GM12878 (cell line): ENCODE results near the gene TTLL12. TPM values are rescaled to one million over a fixed set of nuclear protein-coding genes. Genes with fewer than 3 reads are reported as not detected.

ENCODE experiments used
- ATAC-seq: fragments of 200-7000 bp; cut with Tn5 transposase; 3 replicates; pipeline ENCODE4 v1.9.1; 2020; ENCODE audit warnings: mild to moderate bottlenecking, moderate library complexity
- BruUV-seq: library from RNA; stranded (reverse); fragments of 400-500 nt; replicated peaks from 2 replicates; lab custom pipeline; 2021; lab: Mats Ljungman, UMichigan
- CTCF ChIA-PET: fragments of 300-600 bp; sonication (Branson Sonifier 250); formaldehyde crosslinking; extraction: SDS; loops from one replicate; lab custom pipeline; 2021; ENCODE audit warnings: inconsistent platforms; lab: Yijun Ruan, JAX
- POLR2A ChIA-PET: fragments of 350-600 bp; formaldehyde crosslinking; extraction: SDS; loops from one replicate; lab custom pipeline; 2021; ENCODE audit warnings: inconsistent platforms; lab: Charles Lee
- RAD21 ChIA-PET: fragments of 300-600 bp; sonication (Branson Sonifier 250); formaldehyde crosslinking; loops from one replicate; lab custom pipeline; 2023; ENCODE audit warnings: antibody characterized with exemption; ENCODE audit not compliant: unreplicated experiment; lab: Charles Lee
- SMC1A ChIA-PET: fragments of 300-600 bp; sonication (Branson Sonifier 250); formaldehyde crosslinking; loops from one replicate; lab custom pipeline; 2023; ENCODE audit not compliant: unreplicated experiment, uncharacterized antibody; lab: Charles Lee
- DNase-seq: peaks from one replicate; pipeline ENCODE4 v3.0.0-alpha.2; 2011; ENCODE audit warnings: low read depth, low spot score
- FAIRE-seq: peaks from 3 replicates; lab custom pipeline; 2011; peaks lifted over from hg19 to GRCh38; lab: Jason Lieb, UNC
- H2AFZ ChIP-seq: 2 replicates; pipeline ENCODE4 v1.6.0; 2011; ENCODE audit warnings: low read depth, low read length, control low read depth; ENCODE audit not compliant: control insufficient read depth
- H3K27ac ChIP-seq: 2 replicates; pipeline ENCODE4 v1.5.1; 2011; ENCODE audit warnings: control low read depth; ENCODE audit not compliant: control insufficient read depth, insufficient read depth
- H3K27me3 ChIP-seq, 2 experiments: replicated peaks in 1 of 2; 2 replicates each; pipeline versions ENCODE4 v1.6.0 to v1.6.1; 2011; ENCODE audit warnings: low read length in 1 of 2; ENCODE audit not compliant: control insufficient read depth in 2 of 2, insufficient read depth in 2 of 2
- H3K36me3 ChIP-seq, 2 experiments: 2 replicates each; pipeline ENCODE4 v1.5.1; 2011; ENCODE audit warnings: low read length in 1 of 2; ENCODE audit not compliant: control insufficient read depth in 2 of 2, insufficient read depth in 2 of 2
- H3K4me1 ChIP-seq: 2 replicates; pipeline ENCODE4 v1.6.1; 2011; ENCODE audit warnings: mild to moderate bottlenecking, low read length, moderate library complexity, mixed read lengths; ENCODE audit not compliant: control insufficient read depth, insufficient read depth
- H3K4me2 ChIP-seq: 2 replicates; pipeline ENCODE4 v1.6.0; 2011; ENCODE audit warnings: control low read depth; ENCODE audit not compliant: control insufficient read depth, insufficient read depth
- H3K4me3 ChIP-seq: fragments of 200-600 bp; sonication (generic); 2 replicates; pipeline ENCODE4 v1.5.1; 2016
- H3K79me2 ChIP-seq: 2 replicates; pipeline ENCODE4 v1.6.0; 2011; ENCODE audit warnings: low read length; ENCODE audit not compliant: control insufficient read depth, insufficient read depth
- H3K9ac ChIP-seq: 2 replicates; pipeline ENCODE4 v1.8.0; 2011; ENCODE audit warnings: low read length, control low read depth, mixed read lengths; ENCODE audit not compliant: control insufficient read depth, insufficient read depth
- H3K9me3 ChIP-seq: replicated peaks from 3 replicates; pipeline ENCODE4 v1.5.1; 2011; ENCODE audit warnings: mild to moderate bottlenecking, low read length; ENCODE audit not compliant: control insufficient read depth, insufficient read depth
- H4K20me1 ChIP-seq: 2 replicates; pipeline ENCODE4 v1.6.0; 2011; ENCODE audit not compliant: control insufficient read depth, insufficient read depth
- ATF7 ChIP-seq: fragments of 450-650 bp; IDR thresholded peaks from 2 replicates; pipeline ENCODE4 v1.6.1; 2016; ENCODE audit warnings: low read depth, mild to moderate bottlenecking
- CBX5 ChIP-seq: sonication (generic); IDR thresholded peaks from 2 replicates; pipeline ENCODE4 v1.6.1; 2016; ENCODE audit warnings: low read depth, moderate library complexity, mild to moderate bottlenecking, inconsistent platforms
- DPF2 ChIP-seq: fragments of 450-650 bp; IDR thresholded peaks from 2 replicates; pipeline ENCODE4 v1.6.1; 2017; ENCODE audit warnings: mild to moderate bottlenecking
- EGR1 ChIP-seq, 2 experiments: IDR thresholded peaks; 1 replicate in 1 of 2; 2 replicates in 1 of 2; pipeline ENCODE4 v1.6.1; 2011 to 2012; ENCODE audit warnings: low read depth in 2 of 2, low read length in 2 of 2, borderline replicate concordance in 1 of 2, mild to moderate bottlenecking in 1 of 2, moderate library complexity in 1 of 2
- EP300 ChIP-seq, 2 experiments: fragments of 150-350 bp in 1 of 2; IDR thresholded peaks; 2 replicates each; pipeline ENCODE4 v1.6.1; 2011 to 2012; ENCODE audit warnings: low read depth in 2 of 2, low read length in 2 of 2, borderline replicate concordance in 1 of 2, improper control_type of control experiment in 1 of 2, inconsistent platforms in 1 of 2; ENCODE audit not compliant: control insufficient read depth in 1 of 2
- IKZF2 ChIP-seq, 2 experiments: fragments of 450-650 bp; IDR thresholded peaks; 2 replicates each; pipeline ENCODE4 v1.6.1; 2017; ENCODE audit warnings: mild to moderate bottlenecking in 2 of 2, moderate library complexity in 2 of 2
- IRF4 ChIP-seq: IDR thresholded peaks from 2 replicates; pipeline ENCODE4 v1.6.1; 2011; ENCODE audit warnings: low read depth, low read length
- MEF2B ChIP-seq: fragments of 450-650 bp; IDR thresholded peaks from 2 replicates; pipeline ENCODE4 v1.6.1; 2018; ENCODE audit warnings: mild to moderate bottlenecking, moderate library complexity; ENCODE audit not compliant: partially characterized antibody, poor library complexity, severe bottlenecking
- MLLT1 ChIP-seq: fragments of 450-650 bp; IDR thresholded peaks from 2 replicates; pipeline ENCODE4 v1.6.1; 2016; ENCODE audit warnings: mild to moderate bottlenecking
- MTA2 ChIP-seq: fragments of 450-650 bp; IDR thresholded peaks from 2 replicates; pipeline ENCODE4 v1.6.1; 2016; ENCODE audit warnings: low read depth, mild to moderate bottlenecking, moderate library complexity
- MXI1 ChIP-seq: fragments of 150-350 bp; IDR thresholded peaks from 2 replicates; pipeline ENCODE4 v1.6.1; 2011; ENCODE audit warnings: low read depth, mild to moderate bottlenecking, inconsistent platforms, low read length, improper control_type of control experiment
- MYB ChIP-seq: fragments of 150-350 bp; IDR thresholded peaks from 2 replicates; pipeline ENCODE4 v1.6.1; 2014; ENCODE audit warnings: mild to moderate bottlenecking, low read depth, low read length, borderline replicate concordance
- NFXL1 ChIP-seq: fragments of 450-650 bp; IDR thresholded peaks from 2 replicates; pipeline ENCODE4 v1.6.1; 2017; ENCODE audit warnings: antibody characterized with exemption, mild to moderate bottlenecking, borderline replicate concordance
- NR2C1 ChIP-seq: fragments of 450-650 bp; IDR thresholded peaks from 2 replicates; pipeline ENCODE4 v1.6.1; 2017; ENCODE audit warnings: antibody characterized with exemption, mild to moderate bottlenecking, moderate library complexity
- RELA ChIP-seq: fragments of 450-650 bp; IDR thresholded peaks from 2 replicates; pipeline ENCODE4 v1.8.0; 2014; ENCODE audit warnings: borderline replicate concordance; ENCODE audit not compliant: partially characterized antibody
- RUNX3 ChIP-seq: IDR thresholded peaks from 2 replicates; pipeline ENCODE4 v1.6.1; 2012; ENCODE audit warnings: low read length, inconsistent platforms
- SMAD5 ChIP-seq: IDR thresholded peaks from 2 replicates; pipeline ENCODE4 v1.6.1; 2016; ENCODE audit warnings: antibody characterized with exemption, low read depth
- WRNIP1 ChIP-seq: IDR thresholded peaks from 2 replicates; pipeline ENCODE4 v1.6.1; 2011; ENCODE audit warnings: low read depth, low read length, improper control_type of control experiment, borderline replicate concordance
- ZBED1 ChIP-seq: IDR thresholded peaks from 2 replicates; pipeline ENCODE4 v1.6.1; 2016; ENCODE audit warnings: borderline replicate concordance
- ZNF384 ChIP-seq: IDR thresholded peaks from 2 replicates; pipeline ENCODE4 v1.6.1; 2012; ENCODE audit warnings: low read depth, mild to moderate bottlenecking, low read length, improper control_type of control experiment, borderline replicate concordance
- WGBS: methylation state at CpG from one replicate; pipeline ENCODE4 v1.1.6; 2016; ENCODE audit warnings: low lambda C conversion rate; ENCODE audit not compliant: insufficient replicate concordance, insufficient coverage; ENCODE audit errors: missing lambda C conversion rate; 5-methylcytosine and 5-hydroxymethylcytosine counted together
- in situ Hi-C: fragments of 300-500 bp; cut with MboI; formaldehyde crosslinking; loops from 9 replicates; pipeline ENCODE4 v1.14.3; 2018; ENCODE audit warnings: mixed read lengths
- intact Hi-C: fragments of 100-400 bp; cut with micrococcal nuclease; formaldehyde crosslinking; loops from one replicate; pipeline ENCODE4 v1.14.2; 2022; ENCODE audit not compliant: unreplicated experiment
- polyA plus RNA-seq, 11 experiments: library from polyadenylated mRNA; depleted of rRNA in 4 of 11; unstranded in 6 of 11; stranded (reverse) in 5 of 11; fragments of >200 nt; fragmentation: Nextera tagmentation in 4 of 11; fragmentation: Illumina TruSeq in 1 of 11; extraction: Ambion mirVana in 4 of 11; extraction: Trizol in 1 of 11; gene quantifications; 1 replicate in 1 of 11; 2 replicates in 10 of 11; pipeline versions ENCODE4 v1.2.1 to v1.2.3, GENCODE V29; 2011 to 2016; ENCODE audit warnings: inconsistent platforms in 2 of 11, missing spikeins in 2 of 11, low read depth in 1 of 11
- total RNA-seq, 4 experiments: library from RNA; depleted of rRNA in 3 of 4; stranded (reverse); fragments of >200 nt in 3 of 4; fragmentation: Illumina TruSeq in 1 of 4; extraction: Trizol in 1 of 4; gene quantifications; 2 replicates each; pipeline versions ENCODE4 v1.2.1 to v1.2.3, GENCODE V29; 2013 to 2021

TTLL12 gene
- total and polyA plus RNA-seq, 10 of the 15 experiments (the other 5 are each of a cell fraction or from before 2014, with no cell fraction given), result 1.00 to 89.8 (median 38.5) TPM

- Histone ChIP-seq H3K4me2 (peak overlapping the region; percentile 76), H3K9me3 (no peaks in the 10 kb centered on the region), H3K36me3 (no peaks in the 10 kb centered on the region), H3K4me3 (no peak overlapping the region), H3K9ac (no peak overlapping the region; the same call in 1 of the 2 replicates), H3K27me3 (peaks cover 0 to 3% of the 10 kb centered on the region in 2 experiments; a peak in 1 of 4 replicates), H3K4me1 (peaks cover 41% of the 10 kb centered on the region), H3K79me2 (no peaks in the 10 kb centered on the region), H3K27ac (no peak overlapping the region), H2AFZ (peak overlapping the region; percentile 70), H4K20me1 (no peaks in the 10 kb centered on the region)
- FAIRE-seq (peak; percentile 83), ATAC-seq (peak; percentile 77), DNase-seq (peak; percentile 58)
- in situ Hi-C loops, result no loop called here
- 0% methylated on average over 7 of the region's 7 CpGs for WGBS
- intact Hi-C loops, result no loop called here
- SMC1A ChIA-PET, result interaction anchor here (0.6 to 1.1 kb wide), 2 partner anchors 8 to 26 kb away, joined by 3 read pairs; no protein-coding TSS in a partner anchor
- POLR2A ChIA-PET, result no interaction called here
- BruUV-seq, result no TSS peak
- RAD21 ChIA-PET, result no interaction called here
- CTCF ChIA-PET, result no interaction called here
- TF ChIP-seq WRNIP1, result no peak
- TF ChIP-seq RELA, result no peak
- TF ChIP-seq ATF7, result peak; percentile 57; the same call in 1 of the 2 replicates
- TF ChIP-seq MEF2B, result peak; percentile 89
- TF ChIP-seq RUNX3, result peak; percentile 29; the same call in 1 of the 2 replicates
- TF ChIP-seq NFXL1, result no peak
- peak; percentile 62 for TF ChIP-seq ZNF384
- no peak for TF ChIP-seq NR2C1
- TF ChIP-seq IKZF2 (IDR thresholded peaks at IDR 0.05), result peak; percentile 17 to 21; a peak in 1 of 4 replicates
- peak in 1 of 2 experiments; percentile 15; a peak in 1 of 3 replicates for TF ChIP-seq EGR1 (IDR thresholded peaks at IDR 0.05; ENCODE audit: borderline replicate concordance in 1 of 2, low read depth in 2 of 2, low read length in 2 of 2)
- TF ChIP-seq CBX5, result no peak
- TF ChIP-seq MLLT1, result peak; percentile 57; the same call in 1 of the 2 replicates
- no peak for TF ChIP-seq DPF2
- no peak for TF ChIP-seq ZBED1
- no peak for TF ChIP-seq MYB
- peak; percentile 33; the same call in 1 of the 2 replicates for TF ChIP-seq MXI1
- no peak for TF ChIP-seq IRF4
- no peak for TF ChIP-seq SMAD5
- TF ChIP-seq MTA2, result no peak
- 0 out of 4 replicates have a peak, but pooled peaks of 1 of the 2 experiments have one; percentile 17 for TF ChIP-seq EP300 (IDR thresholded peaks at IDR 0.05; ENCODE audit: borderline replicate concordance in 1 of 2, control insufficient read depth in 1 of 2, low read depth in 2 of 2, low read length in 2 of 2)
Measured at GRCh38 chr22:43118953-43119458, 67.9 kb downstream of the TTLL12 start.
